Upper lobe of left lung (tissue), 6 donors: ENCODE results near the gene EID1. TPM values are rescaled to one million over a fixed set of nuclear protein-coding genes. Genes with fewer than 3 reads are reported as not detected.
"Not testable (repeated sequence)": the region's sequence is repeated elsewhere in the genome, so short reads cannot be mapped to it uniquely, and the experiment has no call there.

Experiments used
- ATAC-seq, 2 donors: fragments of 200-7000 bp; cut with Tn5 transposase; one replicate each; pipeline ENCODE4 v1.9.1; 2022; ENCODE audit warnings: mild to moderate bottlenecking in 2 of 2, moderate library complexity in 2 of 2; ENCODE audit not compliant: low FRiP score in 2 of 2
- DNase-seq, 2 donors: peaks; one replicate each; pipeline ENCODE4 v3.0.0-alpha.2; 2019 to 2020
- H3K27ac ChIP-seq, 4 donors: fragments of 200-600 bp; sonication (generic); one replicate each; pipeline ENCODE4 v1.5.1; 2016 to 2019
- H3K27me3 ChIP-seq, 4 donors: fragments of 200-600 bp; sonication (generic); one replicate each; pipeline ENCODE4 v1.5.1; 2017 to 2019
- H3K36me3 ChIP-seq, 4 donors: fragments of 200-600 bp; sonication (generic); one replicate each; pipeline ENCODE4 v1.5.1; 2016 to 2019
- H3K4me1 ChIP-seq, 4 donors: fragments of 200-600 bp; sonication (generic); one replicate each; pipeline ENCODE4 v1.5.1; 2018 to 2019
- H3K4me3 ChIP-seq, 4 donors: fragments of 200-600 bp; sonication (generic); one replicate each; pipeline ENCODE4 v1.5.1; 2017 to 2019; ENCODE audit warnings: mild to moderate bottlenecking in 2 of 4, moderate library complexity in 1 of 4
- H3K9me3 ChIP-seq, 4 donors: fragments of 200-600 bp; sonication (generic); one replicate each; pipeline ENCODE4 v1.5.1; 2018 to 2019
- EP300 ChIP-seq, 4 donors: sonication (generic); formaldehyde crosslinking; IDR thresholded peaks; one replicate each; pipeline ENCODE4 v1.5.1; 2017; ENCODE audit warnings: antibody characterized with exemption in 4 of 4, control low read depth in 2 of 4
- POLR2A ChIP-seq, 4 donors: fragments of 450-650 bp; IDR thresholded peaks; one replicate each; pipeline ENCODE4 v1.5.1; 2016 to 2017; ENCODE audit warnings: antibody characterized with exemption in 4 of 4, mild to moderate bottlenecking in 2 of 4
- POLR2AphosphoS5 ChIP-seq, 2 donors: sonication (generic); formaldehyde crosslinking; IDR thresholded peaks; one replicate each; pipeline ENCODE4 v1.5.1; 2017; ENCODE audit warnings: antibody characterized with exemption in 2 of 2
- WGBS, 2 donors: methylation state at CpG; one replicate each; pipeline ENCODE4 v1.1.5; 2017 to 2018; 5-methylcytosine and 5-hydroxymethylcytosine counted together
- total RNA-seq, 6 donors: library from RNA; depleted of rRNA in 4 of 6; stranded (reverse); fragments of >200 nt in 4 of 6; gene quantifications; one replicate each; pipeline versions ENCODE4 v1.1.0 to v1.2.1, GENCODE V29; 2016 to 2021
- TF ChIP-seq, protein P1 (sequence below), 6 experiments: fragments of 450-650 bp in 4 of 6; fragments of 200-600 bp in 2 of 6; sonication (generic) in 2 of 6; IDR thresholded peaks; one replicate each; pipeline ENCODE4 v1.5.1; 2016 to 2019; ENCODE audit warnings: antibody characterized with exemption in 6 of 6
- donor health status: DM: no; HTN: no; CAD: no; lungs with moderate emphysema.
- donor health status: DM: no; HTN: yes; CAD: no; lungs with severe emphysema.

EID1 gene
- total RNA-seq, 6 donors from 2014 or later, result 56.6 to 147 (median 109) TPM

DNA sequence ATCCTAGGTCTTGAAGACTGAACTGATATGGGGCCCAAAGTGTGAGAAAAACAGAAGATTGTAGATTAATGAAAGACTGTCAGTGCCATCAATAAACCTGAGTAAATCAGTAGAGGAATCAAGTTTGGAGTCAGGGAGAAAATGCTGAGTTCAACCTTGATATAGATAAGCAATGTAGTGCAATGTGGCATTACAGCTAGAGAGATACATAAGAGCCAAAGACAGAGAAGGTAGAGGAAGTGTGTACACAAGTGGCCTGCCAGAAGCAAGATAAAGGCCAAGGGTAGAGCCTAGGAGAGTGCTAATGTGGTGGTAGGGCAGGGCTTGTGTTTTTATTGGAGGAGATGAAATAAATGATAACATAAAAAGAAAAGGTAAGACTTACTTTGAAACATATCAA is 26.0 kb upstream of the EID1 start:
- peaks cover 0 to 6% (median 0%) of the 10 kb centered on the region in 4 donors for H3K4me1 ChIP-seq
- TF ChIP-seq POLR2A (IDR thresholded peaks at IDR 0.05) (no peak), EP300 (IDR thresholded peaks at IDR 0.05) (no peak), POLR2AphosphoS5 (IDR thresholded peaks at IDR 0.05) (no peak)
- TF ChIP-seq, protein P1, sequence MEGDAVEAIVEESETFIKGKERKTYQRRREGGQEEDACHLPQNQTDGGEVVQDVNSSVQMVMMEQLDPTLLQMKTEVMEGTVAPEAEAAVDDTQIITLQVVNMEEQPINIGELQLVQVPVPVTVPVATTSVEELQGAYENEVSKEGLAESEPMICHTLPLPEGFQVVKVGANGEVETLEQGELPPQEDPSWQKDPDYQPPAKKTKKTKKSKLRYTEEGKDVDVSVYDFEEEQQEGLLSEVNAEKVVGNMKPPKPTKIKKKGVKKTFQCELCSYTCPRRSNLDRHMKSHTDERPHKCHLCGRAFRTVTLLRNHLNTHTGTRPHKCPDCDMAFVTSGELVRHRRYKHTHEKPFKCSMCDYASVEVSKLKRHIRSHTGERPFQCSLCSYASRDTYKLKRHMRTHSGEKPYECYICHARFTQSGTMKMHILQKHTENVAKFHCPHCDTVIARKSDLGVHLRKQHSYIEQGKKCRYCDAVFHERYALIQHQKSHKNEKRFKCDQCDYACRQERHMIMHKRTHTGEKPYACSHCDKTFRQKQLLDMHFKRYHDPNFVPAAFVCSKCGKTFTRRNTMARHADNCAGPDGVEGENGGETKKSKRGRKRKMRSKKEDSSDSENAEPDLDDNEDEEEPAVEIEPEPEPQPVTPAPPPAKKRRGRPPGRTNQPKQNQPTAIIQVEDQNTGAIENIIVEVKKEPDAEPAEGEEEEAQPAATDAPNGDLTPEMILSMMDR (IDR thresholded peaks at IDR 0.05), result no peak
- no peak overlapping the region for H3K27ac ChIP-seq
- DNase-seq (no peak), ATAC-seq (no peak)
- no peaks in the 10 kb centered on the region for H3K36me3 ChIP-seq
- H3K4me3 ChIP-seq, result no peak overlapping the region
- H3K9me3 ChIP-seq, result no peaks in the 10 kb centered on the region
- H3K27me3 ChIP-seq, result no peaks in the 10 kb centered on the region

DNA sequence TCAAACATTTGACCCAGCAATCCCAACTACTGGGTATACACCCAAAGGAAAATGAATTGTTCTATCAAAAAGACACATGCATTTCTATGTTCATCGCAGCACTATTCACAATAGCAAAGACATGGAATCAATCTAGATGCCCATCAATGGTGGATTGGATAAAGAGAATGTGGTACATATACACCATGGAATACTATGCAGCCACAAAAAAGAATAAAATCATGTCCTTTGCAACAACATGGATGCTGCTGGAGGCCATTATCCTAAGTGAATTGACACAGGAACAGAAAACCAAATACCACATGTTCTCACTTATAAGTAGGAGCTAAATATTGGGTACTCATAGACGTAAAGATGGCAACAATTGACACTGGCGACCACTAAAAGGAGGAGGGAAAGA is 23.5 kb upstream of the EID1 start:
- ATAC-seq, DNase-seq, H3K4me1 ChIP-seq, H3K27me3 ChIP-seq, H3K27ac ChIP-seq, H3K9me3 ChIP-seq, H3K36me3 ChIP-seq, H3K4me3 ChIP-seq: not testable (repeated sequence)
- 95 to 98% methylated on average over 3 of the region's 3 CpGs for WGBS, 2 donors

DNA sequence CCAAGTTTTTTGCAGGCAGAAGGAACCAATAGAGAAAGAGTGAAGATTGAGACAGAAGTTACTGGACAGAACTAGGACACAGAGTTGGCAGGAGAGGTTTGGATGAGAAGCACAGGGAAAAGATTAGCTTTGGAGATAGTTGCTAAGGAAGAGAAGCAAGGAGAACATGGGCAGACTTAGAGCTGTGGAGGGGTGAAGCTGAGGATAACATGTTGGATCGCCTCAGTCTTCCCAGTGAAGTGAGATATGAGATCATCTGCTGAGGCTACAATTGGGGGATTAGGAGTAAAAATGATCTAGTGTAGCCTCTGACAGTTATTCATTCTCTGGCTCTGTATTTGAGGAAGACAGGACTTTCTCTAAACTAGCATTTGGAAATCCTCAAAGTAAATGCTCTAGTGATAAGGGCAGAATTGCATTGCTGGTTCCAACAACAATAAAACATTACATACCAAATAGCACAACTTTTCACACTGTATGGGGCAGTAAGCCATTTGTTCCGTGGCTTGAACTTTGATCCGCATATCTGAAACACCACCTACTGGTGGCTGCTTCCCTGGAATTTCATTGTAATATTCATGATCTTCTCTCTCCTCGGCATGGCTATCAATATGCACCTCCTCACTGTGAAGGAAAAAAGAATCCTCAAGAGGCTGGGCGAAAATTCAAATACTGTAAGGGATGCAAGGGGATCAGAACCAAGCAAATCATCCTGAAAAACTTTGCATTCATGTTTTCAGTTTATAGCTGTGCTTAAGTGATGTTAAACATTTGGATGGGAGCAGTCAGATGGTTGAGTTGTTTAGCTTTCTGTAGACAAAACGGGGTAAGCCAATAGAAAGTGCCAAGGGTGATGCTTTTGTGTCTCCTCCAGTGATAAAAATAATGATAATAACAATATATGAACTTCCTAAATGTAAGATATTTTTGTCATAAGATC is 22.2 kb upstream of the EID1 start:
- H3K4me3 ChIP-seq, result no peak overlapping the region
- ATAC-seq (peak; percentile 65 to 92), DNase-seq (no peak)
- H3K4me1 ChIP-seq, result peaks cover 0 to 6% (median 0%) of the 10 kb centered on the region in 4 donors
- no peaks in the 10 kb centered on the region for H3K36me3 ChIP-seq
- H3K9me3 ChIP-seq, result no peaks in the 10 kb centered on the region
- no peaks in the 10 kb centered on the region for H3K27me3 ChIP-seq
- H3K27ac ChIP-seq, result no peak overlapping the region
- TF ChIP-seq EP300 (IDR thresholded peaks at IDR 0.05) (no peak), POLR2AphosphoS5 (IDR thresholded peaks at IDR 0.05) (no peak)
- TF ChIP-seq, protein P1 (IDR thresholded peaks at IDR 0.05), result peak in 5 of 6 experiments; percentile 15 to 53 (median 41)
- WGBS, 2 donors, result 23 to 42% methylated on average over 6 of the region's 6 CpGs

DNA sequence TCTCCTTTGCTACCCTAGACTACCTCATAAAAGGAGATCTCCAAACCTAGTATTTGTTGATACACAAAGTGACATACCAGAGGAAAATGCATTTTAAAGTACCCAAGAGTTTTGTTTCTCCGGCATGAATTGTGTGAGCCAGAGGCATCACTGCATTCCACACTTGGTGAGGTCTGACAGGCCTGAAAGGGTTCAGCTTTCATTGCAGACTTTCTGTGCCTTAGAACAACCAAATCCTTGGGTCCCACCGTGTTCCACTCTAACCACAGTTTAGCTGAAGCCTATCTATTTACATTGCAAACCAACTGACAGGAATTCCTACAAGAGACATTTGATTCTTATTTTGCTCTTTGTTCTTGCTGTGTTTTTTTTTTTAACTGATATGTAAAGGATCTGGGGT is 21.0 kb upstream of the EID1 start:
- ATAC-seq (no peak), DNase-seq (no peak)
- peaks cover 0 to 6% (median 0%) of the 10 kb centered on the region in 4 donors for H3K4me1 ChIP-seq
- H3K27ac ChIP-seq, result no peak overlapping the region
- H3K9me3 ChIP-seq, result no peaks in the 10 kb centered on the region
- no peak overlapping the region for H3K4me3 ChIP-seq
- H3K27me3 ChIP-seq, result no peaks in the 10 kb centered on the region
- no peaks in the 10 kb centered on the region for H3K36me3 ChIP-seq
- TF ChIP-seq POLR2AphosphoS5 (IDR thresholded peaks at IDR 0.05) (no peak), POLR2A (IDR thresholded peaks at IDR 0.05) (no peak), EP300 (IDR thresholded peaks at IDR 0.05) (no peak)
- TF ChIP-seq, protein P1 (IDR thresholded peaks at IDR 0.05), result no peak
- WGBS, 2 donors, result 42 to 60% methylated on average over 2 of the region's 2 CpGs

DNA sequence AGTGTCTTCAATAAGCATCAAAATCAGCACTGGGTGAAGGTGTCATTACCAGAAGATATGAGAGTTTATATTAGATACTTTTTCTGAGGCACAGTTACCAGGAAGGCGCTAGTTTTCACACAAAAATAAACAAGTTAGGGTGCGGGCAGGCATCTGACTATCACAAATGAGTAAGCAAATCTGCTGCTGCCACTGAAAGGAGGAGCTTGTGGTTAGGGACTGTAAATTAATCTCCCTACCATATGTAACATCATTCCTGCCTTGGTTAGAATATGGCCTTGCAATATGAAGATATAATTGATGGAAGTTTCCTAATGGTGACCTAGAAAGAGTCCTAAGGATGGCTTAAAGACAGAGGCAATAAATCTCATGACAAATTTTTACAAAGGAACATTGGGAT is 19.5 kb upstream of the EID1 start:
- Histone ChIP-seq H3K36me3 (no peaks in the 10 kb centered on the region), H3K27me3 (no peaks in the 10 kb centered on the region), H3K4me3 (no peak overlapping the region), H3K9me3 (no peaks in the 10 kb centered on the region), H3K27ac (no peak overlapping the region), H3K4me1 (peaks cover 0 to 6% (median 0%) of the 10 kb centered on the region in 4 donors)
- ATAC-seq, result no peak
- TF ChIP-seq POLR2AphosphoS5 (IDR thresholded peaks at IDR 0.05) (no peak), POLR2A (IDR thresholded peaks at IDR 0.05) (no peak), EP300 (IDR thresholded peaks at IDR 0.05) (no peak)
- TF ChIP-seq, protein P1 (IDR thresholded peaks at IDR 0.05), result no peak
- DNase-seq, result no peak
- 41 to 57% methylated on average over 2 of the region's 2 CpGs for WGBS, 2 donors
